GM15510 (cell line): ENCODE results near the gene MEOX1.

ENCODE experiments used
- POLR2A ChIP-seq: IDR thresholded peaks from 3 replicates; pipeline ENCODE4 v1.6.1; 2011; ENCODE audit warnings: borderline replicate concordance; ENCODE audit not compliant: insufficient read length; ENCODE audit errors: extremely low read depth

MEOX1 gene

DNA sequence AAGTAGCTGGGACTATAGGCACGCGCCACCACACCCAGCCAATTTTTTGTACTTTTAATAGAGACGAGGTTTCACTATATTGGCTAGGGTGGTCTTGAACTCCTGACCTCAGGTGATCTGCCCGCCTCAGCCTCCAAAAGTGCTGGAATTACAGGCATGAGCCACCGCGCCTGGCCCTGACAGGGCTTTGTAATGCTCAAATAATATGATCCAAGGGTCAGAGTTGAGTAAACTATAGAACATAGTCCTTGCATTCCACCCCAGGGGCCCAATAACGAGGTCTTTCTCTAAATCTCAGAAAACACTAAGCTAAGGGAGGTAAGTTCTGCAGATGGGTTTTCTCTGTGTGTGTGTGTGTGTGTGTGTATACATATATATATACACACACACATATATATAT lies 5.8 kb upstream of the MEOX1 start:
- no peak for TF ChIP-seq POLR2A

DNA sequence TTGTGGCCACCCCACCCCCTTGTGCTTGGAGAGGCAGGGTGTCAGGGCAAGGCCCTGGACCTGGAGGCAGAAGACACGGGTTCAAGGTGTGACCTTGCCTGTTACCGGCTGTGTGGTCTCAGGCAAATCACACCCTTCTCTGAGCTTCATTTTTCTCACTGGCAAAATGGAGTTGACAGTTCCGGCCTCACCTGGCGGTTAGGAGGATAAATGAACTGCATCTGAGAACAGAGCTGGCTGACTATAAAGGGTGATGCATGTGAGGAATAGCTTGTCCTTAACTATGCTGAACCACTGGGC lies 4.2 kb upstream of the MEOX1 start:
- TF ChIP-seq POLR2A = no peak

DNA sequence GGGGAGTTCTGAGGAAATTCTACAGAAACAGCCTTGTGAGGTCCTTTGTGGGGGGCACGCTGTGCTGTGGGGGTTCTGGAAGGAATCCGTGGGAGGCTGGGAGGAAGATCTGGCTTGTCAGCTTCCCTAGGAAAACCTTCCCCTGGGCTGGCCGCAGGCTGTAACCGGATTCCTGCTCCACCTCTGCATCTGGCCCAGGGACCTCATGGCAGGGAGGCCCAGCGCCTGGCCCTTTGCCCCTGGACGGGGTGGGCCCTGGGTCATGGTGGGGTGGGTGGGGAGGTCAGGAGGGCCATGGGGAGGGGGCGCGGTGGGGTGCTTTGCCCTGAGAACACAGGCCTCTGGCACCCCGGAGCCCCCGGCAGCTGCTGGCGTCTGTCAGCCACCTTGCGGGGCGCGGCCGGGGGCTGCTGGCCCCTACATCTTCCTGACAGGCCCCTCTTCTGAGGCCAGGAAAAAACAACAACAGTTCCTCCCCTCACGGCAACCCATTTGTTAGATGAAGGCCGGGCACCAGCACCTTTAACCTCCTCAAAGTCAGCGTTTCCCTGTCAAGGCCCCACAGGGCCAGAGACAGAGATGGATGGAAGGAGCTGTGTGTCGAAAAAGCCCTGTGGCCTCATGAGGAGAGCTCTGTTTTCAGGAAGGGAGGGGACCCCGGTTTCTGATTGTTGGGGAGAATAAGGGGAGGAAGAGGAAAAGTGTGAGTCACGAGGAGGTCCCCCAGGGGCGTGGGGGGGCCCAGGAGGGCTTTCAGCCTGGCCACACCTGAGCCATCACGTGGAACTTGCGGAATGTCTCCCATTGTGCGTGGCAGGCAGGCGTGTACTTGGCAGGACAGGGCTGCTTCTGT lies 3.6 kb upstream of the MEOX1 start:
- TF ChIP-seq POLR2A = no peak

DNA sequence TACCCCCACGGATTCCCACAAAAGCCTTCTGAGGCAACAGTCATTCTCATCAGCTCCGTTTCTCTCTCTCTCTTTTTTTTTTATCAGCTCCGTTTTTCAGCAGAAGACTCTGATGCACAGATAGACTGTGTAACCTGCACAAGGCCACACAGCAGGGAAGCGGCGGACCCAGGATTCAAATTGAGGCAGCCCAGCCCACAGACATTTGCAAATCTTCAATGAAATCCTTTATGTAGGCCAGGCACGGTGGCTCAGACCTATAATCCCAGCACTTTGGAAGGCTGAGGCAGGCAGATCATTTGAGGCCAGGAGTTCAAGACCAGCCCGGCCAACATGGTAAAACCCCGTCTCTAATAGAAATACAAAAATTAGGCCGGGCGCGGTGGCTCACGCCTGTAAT lies 2.4 kb upstream of the MEOX1 start:
- no peak for TF ChIP-seq POLR2A

DNA sequence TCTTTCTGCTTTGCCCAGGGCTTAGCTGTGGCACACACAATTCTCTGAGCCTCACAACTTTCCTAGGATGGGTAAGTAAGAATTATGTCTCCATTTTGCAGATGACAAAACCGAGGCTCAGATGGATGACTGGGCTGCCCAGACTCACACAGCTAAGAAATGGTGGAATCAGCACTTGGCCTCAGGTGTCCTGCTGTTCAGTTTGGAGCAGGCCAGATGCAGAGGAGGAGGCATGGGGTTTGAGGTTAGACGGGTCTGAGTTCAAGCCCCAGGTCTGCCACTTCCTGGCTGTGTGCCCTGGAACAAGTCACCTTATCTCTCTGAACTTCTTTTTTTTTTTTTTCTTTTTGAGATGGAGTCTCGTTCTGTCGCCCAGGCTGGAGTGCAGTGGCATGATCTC lies 1.7 kb upstream of the MEOX1 start:
- TF ChIP-seq POLR2A = no peak

DNA sequence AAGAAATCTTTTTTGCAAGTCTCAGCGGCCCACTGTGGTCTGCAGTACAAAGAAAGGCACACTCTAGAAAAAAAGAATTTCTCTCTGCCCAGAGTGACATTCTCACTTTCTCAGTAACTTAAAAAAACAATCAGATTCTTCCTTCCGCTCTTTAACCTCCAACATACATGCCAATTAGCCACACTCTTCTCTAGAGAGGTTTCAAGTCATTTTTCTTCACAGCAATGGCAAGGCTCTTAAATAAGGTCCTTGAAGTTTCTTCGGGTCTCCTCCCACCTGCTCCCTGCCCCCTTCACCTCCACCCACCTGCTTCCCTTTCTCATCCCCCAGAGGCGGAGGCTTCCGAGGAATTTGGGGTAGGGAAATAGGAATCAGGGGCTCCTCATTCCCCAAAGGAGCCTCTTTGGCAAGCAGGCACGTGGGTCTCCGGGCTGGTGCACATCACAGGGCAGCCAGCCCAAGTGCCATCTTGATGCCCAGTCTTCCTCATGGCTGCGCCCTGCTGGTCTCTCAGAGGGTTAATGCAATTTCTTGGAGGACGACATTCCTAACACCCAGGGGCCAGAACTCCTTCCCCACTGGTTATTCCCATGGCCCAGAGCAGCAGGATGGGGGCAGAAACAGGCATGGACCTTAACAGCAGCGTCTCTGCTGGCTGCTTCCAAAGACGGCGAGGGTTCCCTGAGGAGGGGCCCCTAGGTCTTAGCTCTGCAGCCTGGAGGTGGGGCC lies 855 bp upstream of the MEOX1 start:
- TF ChIP-seq POLR2A = no peak

DNA sequence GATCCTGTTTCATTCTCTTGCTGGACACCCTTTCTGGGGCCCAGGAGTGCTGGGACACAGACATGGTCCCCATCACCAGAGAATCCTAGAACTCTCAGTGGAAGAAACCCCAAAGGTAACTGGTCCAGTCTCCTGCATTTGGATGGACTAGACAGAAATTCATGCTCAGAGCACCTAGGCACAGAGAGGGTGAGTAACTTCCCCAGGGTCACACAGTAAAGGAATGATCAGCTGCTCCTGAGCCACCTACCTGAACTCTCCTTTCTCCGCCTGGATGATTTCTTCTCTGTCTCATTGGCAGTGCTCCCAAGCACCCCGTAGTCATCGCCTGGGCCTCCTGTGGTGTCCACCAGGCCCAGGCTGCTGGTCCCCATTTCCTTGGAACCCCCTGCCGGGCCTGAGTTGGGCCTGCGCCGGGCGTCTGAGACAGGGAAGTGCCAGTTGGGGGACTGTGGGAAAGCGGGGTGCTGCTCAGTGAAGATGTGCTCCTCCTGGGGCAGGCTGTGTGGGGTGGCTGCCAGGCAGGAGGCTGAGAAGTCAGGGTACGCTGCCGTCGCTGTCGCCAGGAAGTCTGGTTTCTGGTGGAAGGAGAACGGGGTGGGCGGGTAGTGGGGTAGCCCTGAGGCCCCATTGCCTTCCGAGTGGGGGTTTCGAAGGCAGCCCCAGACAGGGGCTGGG lies 767 bp downstream of the MEOX1 start:
- TF ChIP-seq POLR2A = no peak

DNA sequence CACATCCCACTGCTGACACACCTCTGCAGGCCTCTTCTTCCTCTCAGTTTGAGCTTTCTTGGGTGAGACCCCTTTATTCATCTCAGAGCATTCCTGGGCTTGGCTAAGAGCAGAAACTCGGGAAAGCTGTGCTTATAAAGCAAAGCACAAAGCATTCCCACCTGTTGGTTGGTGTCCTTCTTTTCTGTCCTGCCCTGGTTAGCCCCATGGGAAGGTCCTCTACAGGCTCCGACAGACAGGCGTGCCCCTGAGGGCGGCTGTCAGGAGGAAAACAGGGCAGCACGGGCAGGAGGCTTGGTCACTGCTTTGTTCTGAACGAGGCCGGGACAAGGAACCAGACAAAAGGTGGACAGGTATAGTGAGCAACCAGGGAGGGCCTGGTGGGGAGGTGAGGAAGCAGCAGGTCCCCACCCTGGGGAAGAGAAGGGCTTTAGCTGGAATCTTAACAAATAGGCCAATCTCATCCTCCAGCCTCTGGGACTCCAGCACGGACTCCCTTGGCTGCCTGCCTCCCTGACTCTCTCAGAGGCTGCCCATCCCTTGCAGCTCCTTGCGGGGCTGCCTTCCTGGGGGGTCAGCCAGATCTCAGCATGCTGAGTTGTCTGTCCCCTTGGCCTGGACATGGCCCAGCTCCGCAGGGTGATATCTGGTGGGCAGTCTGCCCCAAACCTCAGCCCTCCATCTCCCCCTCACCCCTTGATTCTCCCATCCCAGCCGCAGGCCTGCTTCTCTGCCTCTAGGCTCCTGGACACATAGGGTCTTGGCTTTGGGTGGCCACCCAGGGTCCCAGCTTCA lies 1.7 kb downstream of the MEOX1 start:
- no peak for TF ChIP-seq POLR2A

DNA sequence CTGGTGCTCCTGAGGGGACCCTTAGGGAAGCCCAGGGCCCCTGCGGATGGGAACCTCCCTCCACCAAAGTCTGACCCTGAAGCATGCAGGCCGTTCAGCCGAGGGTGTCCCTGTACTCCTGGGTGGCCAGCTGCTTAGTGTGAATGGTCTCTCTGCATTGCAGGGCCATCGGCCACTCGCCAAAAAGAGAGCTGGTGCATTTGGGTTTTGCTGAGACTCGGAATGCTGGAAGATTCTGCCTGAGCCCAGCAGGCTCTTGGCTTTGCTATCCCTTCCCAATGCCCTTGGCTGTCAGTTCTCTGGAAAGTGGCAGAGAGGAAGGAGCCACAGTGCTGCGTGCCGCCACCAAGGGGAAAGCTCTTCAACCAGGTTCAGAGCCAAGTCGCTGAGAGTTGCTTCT lies 2.8 kb downstream of the MEOX1 start:
- no peak for TF ChIP-seq POLR2A

DNA sequence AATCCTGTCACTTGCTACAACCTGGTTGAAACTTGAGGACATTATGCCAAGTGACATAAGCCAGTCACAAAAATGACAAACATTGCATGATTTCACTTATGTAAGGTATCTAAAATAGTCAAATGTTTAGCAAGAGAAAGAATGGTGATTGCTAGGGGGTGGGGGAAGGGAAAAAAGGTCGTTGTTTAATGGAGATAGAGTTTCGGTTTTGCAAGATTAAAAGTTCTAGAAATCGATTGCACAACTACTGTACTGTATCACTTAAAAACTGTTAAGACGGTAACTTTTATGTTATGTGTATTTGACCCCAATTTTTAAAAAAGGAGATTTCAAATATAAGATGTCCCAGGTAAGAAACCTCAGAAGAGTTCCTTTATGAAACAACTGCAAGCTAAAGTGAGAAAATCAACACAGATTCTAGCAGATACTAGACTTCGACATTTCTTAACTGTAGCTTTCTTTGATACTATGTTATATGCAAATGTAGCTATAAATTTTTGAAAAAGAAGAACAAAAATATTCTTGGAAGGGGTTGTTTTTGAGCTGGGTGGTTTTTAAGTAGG lies 5.9 kb downstream of the MEOX1 start:
- no peak for TF ChIP-seq POLR2A

DNA sequence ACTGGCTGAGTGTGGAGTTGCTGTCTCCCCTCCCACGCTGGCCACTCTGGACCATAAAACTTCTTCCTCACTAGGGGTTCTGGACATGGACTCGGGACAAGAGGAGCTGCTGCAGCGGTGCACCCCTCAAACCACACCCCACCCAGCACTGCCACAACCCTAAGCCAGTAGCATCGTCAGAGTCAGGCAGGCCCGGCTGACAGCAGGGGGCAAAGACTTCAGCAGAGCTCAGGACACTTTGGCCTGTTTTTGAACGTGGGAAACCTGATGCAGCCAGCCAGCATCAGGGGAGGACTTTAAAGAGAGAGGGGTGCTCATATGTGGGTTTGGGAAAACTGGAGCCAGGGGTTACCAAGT lies 9.6 kb downstream of the MEOX1 start:
- TF ChIP-seq POLR2A = no peak

DNA sequence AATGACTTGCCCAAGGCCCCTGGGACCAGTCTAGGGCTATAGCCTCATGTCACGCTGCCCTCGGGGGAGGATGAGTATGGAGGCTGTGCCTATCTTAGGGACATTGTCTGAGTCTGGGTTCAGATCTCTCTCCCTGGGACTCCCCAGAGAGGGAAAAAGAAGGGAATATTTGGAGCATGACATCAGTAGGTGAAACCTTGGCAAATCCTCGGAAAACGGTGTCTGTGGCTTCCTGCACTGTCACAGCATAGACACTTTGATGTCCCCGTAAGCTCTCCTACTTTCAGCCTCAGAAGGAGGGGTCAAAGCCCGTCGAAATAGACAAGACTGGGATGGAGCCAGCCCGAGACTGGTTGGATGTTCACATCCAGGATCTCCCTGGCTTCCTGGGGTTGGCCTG lies 11.3 kb downstream of the MEOX1 start:
- TF ChIP-seq POLR2A = no peak

DNA sequence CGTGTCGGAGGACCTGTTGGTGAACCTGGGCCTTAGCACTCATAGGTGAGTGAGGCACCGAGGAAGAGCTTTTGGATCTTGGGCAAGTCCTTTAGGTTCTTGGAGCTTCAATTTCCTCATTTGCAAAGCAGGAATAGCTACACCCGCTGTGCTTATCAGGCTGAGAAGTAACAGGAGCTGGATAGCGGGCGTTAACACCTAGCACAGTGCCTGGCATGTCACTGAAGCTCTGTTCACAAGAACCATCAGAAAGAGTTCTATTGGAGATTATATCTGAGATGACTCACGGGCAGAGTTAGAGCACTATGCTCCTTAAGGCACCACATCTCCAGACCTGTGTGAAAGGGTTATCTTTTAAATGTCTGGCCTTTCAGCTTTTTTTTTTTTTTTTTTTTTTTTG lies 12.8 kb downstream of the MEOX1 start:
- no peak for TF ChIP-seq POLR2A

DNA sequence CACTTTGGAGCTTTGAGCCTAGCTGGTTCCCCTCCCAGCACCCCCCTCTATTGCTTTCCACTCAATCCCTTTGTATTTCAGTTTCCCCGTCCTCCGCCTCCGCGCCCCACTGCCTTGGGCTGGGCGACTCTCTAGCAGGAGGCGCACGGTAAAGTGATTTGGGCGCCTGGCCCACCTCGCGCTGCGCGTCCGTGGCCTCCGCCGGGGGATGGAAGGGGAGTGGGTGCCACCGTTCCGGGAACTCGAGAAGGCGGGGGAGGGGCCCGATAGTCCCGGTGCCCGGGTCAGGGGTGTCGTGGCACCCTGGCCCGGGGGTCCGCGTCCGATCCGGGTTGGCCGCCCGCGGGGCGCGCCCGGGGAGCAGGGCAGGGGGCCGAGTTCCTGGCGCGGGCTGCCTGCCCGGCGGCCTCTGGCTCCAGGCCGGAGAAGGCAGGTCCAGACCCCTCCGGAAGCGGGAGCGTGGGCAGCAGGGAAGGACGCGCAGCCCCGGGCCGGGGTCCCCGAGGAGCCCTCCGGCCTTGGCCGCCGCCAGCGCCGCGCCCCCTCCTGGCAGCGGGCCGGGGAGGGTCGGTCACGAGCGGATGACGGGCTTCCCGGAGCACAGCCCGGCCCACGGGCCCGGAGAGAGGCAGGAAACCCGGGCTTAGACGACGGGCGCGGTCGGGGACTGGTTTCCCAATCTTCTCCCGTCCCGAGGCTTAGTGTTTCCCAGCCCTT lies 15.8 kb downstream of the MEOX1 start:
- TF ChIP-seq POLR2A = no peak
